GM19238 (cell line): ENCODE data around the gene PSKH1.
"Not testable (repeated sequence)": the region's sequence is repeated elsewhere in the genome, so short reads cannot be mapped to it uniquely, and the experiment has no call there.

ENCODE experiments used
- DNase-seq: peaks from one replicate; pipeline ENCODE4 v3.0.0; 2011; ENCODE audit warnings: low spot score; ENCODE audit not compliant: insufficient read length

The PSKH1 gene

DNA sequence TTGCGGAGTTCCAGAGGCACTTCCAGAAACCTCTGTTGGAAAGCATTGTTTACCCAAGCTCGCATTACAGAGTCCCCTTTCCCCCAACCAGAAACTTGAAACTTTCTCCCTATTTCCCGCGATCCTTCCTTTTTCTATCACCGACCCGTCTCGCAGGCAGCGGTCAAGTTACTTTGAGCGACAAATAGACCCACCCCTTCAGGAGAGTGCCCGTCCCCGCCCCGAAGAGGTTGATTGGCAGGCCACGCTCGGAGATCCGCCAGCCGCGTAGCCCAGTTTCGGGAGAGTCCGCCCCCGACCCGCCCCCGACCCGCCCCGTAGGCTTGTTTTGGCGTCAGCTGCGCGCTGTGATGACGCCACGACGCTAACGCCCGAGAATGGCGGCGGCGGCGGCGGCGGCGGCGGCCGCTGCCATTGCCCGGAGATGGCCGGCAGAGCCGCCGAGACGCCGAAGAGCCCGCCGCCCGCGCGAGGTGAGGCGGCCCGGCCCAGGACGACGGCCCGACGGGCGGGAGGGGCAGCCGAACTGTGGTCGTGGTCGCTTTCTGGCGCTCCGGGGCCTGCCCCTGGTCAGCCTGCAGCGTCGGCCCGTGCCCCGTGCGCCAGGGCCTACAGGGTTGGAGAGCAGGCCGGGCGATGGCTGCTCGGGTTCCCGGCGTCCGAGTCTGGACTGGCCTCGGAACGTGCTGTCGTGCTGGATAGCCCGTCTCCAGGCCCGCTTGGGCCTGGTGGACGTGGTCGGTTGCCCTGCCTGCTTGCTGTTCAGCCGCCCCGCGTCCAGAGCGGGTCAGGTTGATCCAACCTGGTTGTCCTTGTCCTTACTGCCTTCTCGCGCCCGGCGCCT lies at the start of gene PSKH1:
Gene PSKH1, plus strand, starts transcription at position 356 of the 844 bp plus-strand sequence. CDS start 15,496 bp downstream, outside the sequence.
- DNase-seq = peak; percentile 99

GRCh38 chr16:67843343-67843765 lies 49.7 kb upstream of the PSKH1 start:
- DNase-seq = no peak

DNA sequence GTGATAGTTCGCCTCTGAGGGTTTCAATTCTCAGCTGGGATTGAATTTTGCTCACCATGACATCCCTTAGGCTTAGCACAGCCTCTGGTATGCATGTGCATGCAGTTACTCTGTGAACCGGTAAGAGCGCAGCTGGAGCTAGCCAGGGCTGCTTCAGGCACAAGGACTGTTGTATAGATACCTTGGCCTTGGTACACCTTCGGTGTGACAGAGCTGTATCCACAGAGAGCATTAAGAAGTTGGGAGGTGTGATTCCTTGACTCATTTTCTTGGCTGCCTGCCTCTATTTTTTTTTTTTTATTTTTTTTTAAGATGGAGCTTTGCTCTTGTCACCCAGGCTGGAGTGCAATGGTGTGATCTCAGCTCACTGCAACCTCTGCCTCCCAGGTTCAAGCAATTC lies 48.6 kb upstream of the PSKH1 start:
- no peak for DNase-seq

DNA sequence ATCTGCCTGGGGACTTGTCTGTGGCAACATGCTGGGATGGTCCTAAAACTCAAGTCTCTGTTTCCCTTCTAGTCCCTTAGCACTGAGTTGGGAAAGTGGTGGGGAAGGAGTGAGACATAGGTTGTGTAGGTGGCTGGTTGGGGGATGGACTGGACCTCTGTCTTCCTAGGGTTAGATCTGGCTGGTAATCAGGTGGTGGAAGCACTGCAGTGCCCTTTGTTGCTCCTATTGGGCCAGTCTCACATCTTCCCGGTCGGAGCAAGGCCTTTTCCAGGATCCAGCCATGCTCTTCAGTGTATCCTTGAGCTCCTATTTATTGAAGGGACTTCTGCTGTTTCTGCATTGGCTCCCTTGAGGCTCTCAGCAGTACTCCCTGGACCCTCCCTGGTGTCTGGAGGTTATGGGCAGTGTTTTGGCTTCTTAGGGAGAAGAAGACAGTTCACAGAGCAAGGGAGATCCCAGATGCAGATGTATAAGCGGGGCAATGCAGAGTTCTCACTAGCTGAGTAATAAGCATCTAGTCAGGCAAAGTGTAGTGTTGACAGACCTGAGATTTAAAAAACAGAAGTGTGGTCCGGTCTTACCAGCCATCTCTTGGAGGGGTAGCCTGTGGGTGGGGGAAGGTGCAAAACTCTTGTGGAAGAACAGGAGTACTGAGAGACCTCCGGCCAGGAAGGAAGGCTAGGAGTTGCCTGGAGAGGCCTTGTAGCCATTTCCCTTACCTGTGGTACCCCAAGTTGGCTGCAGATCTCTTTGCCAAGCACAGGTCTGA lies 47.6 kb upstream of the PSKH1 start:
- no peak for DNase-seq

- no peak for DNase-seq
Observed at GRCh38 chr16:67846063-67846319, 47.1 kb upstream of the PSKH1 start.

- peak; percentile 92 for DNase-seq
Observed at GRCh38 chr16:67846320-67847063, 46.6 kb upstream of the PSKH1 start, which contains the start of gene NUTF2. Gene NUTF2, plus strand, starts transcription at chr16:67846933. Its CDS starts 18,198 bp downstream, at chr16:67865131.

DNA sequence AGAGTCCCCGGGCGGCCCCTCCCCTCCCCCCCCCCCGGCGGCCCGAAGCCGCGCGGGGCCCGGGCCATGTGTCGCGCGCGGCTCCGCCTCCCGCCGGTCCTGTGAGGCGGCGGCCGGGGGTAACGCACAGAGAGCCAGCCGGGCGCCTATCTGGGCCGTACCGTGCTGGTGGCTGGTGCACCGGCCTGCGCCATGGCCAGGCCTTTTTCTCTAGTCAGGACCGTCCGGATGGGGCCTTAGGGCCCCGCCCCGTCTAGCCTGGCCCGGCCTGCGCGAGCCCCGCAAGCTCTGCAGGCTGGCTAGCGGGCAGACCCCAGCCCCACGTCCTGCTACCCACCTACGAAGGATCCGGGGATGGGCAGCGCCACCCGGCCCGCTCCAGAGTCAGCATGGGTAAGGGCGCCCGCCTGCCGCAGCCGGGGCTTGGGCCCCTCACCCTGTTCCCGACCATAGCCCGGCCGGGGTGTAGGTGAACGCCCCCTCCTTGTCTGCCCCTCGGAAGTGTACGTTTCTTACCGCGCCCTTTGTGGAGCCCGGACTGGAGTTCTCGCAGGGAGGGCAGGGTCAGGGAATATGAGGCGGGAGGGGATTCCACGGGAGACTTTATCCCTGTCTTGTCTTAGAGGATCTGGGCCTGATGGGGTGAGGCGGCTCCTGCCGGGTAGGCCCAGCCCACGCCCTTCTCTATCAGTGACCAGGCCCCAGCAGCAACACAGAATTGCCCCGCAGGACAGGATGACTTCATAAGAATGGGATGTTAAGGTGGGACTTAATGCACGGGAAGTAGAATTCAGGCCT lies 45.8 kb upstream of the PSKH1 start, which contains the start of gene CENPT:
Gene CENPT, minus strand, starts transcription at position 630 of the 798 bp plus-strand sequence. CDS start 13,834 bp downstream, outside the sequence.
- peak; percentile 69 for DNase-seq

- no peak for DNase-seq
Observed at GRCh38 chr16:67848118-67848517, 44.9 kb upstream of the PSKH1 start.

DNA sequence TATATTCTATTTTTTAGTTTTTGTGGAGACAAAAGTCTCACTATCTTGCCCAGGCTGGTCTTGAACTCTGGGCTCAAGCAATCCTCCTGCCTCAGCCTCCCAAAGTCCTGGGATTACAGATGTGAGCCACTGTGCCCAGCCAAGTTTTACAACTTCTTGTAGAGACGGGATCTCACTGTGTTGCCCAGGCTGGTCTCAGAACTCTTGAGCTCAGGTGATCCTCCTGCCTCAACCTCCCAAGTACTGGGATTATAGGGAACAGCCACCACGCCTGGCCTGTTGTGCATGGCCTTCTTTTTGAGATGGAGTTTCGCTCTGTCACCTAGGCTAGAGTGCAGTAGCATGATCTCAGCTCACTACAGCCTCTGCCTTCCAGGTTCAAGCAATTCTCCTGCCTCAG lies 39.4 kb upstream of the PSKH1 start:
- DNase-seq = no peak

DNA sequence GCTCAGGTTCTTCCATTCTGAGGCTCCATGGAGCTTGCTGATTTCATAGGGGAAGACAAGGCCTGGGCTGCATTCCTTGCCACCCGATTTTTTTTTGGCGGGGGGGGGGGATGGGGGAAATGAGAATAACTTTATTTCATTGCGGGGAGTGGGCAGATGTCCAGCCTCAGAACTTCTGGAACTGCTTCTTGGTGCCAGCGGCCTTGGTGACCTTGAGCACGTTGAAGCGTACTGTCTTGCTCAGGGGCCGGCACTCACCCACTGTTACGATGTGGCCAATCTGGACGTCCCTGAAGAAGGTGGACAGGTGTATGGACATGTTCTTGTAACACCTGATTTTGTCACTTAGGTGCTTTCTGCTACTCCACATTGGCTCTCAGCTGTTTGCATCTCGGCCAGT lies 37.3 kb upstream of the PSKH1 start:
- DNase-seq = no peak

GRCh38 chr16:67856927-67857546 lies 36.0 kb upstream of the PSKH1 start:
- DNase-seq = no peak

GRCh38 chr16:67857547-67858233 lies 35.4 kb upstream of the PSKH1 start:
- DNase-seq = no peak

GRCh38 chr16:67858500-67858899 lies 34.6 kb upstream of the PSKH1 start:
- DNase-seq = no peak

GRCh38 chr16:67860589-67861398 lies 32.3 kb upstream of the PSKH1 start:
- DNase-seq = no peak

GRCh38 chr16:67861877-67862276 lies 31.2 kb upstream of the PSKH1 start:
- DNase-seq = no peak

GRCh38 chr16:67862623-67863583 lies 30.2 kb upstream of the PSKH1 start:
- DNase-seq = no peak

GRCh38 chr16:67864044-67864443 lies 29.0 kb upstream of the PSKH1 start:
- DNase-seq = not testable (repeated sequence)

DNA sequence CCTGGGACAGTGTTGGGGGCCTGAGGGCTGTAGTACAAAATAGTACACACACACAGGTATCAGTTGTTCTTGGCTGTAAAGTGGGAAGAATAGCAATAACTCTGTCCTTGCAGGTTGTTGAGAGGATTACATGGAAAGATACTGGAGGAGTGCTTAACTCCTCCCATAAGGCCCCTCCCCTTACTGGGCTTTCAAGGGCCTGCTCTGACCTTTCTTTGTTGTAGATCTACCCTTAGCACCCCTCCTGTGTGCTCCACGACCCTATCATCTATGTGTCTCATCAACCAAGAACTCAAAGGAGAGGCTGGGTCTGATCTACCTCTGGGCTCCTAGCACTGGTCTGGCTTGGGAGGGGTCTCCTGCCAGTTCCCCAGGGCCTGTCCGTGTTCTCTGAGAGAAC lies 28.5 kb upstream of the PSKH1 start:
- no peak for DNase-seq
